GM19463 (cell line): ENCODE measurements around the gene NUTM1.
A peak's percentile ranks its signal among the peaks of the same experiment; 100 is the strongest.
"Not testable (repeated sequence)": the region's sequence is repeated elsewhere in the genome, so short reads cannot be mapped to it uniquely, and the experiment has no call there.

Experiments
- ATAC-seq: cut with Tn5 transposase; IDR thresholded peaks from one replicate; pipeline ENCODE4 v1.9.1; 2021; ENCODE audit warnings: mild to moderate bottlenecking, moderate library complexity; ENCODE audit not compliant: unreplicated experiment

The NUTM1 gene

GRCh38 chr15:34364041-34364440, 20.9 kb downstream of the NUTM1 start:
- ATAC-seq: no peak

GRCh38 chr15:34365091-34365825, 22.1 kb downstream of the NUTM1 start:
- ATAC-seq: no peak

GRCh38 chr15:34365836-34366235, 22.7 kb downstream of the NUTM1 start:
- no peak for ATAC-seq

- peak; percentile 20 for ATAC-seq
Observed at GRCh38 chr15:34366271-34367065, 23.4 kb downstream of the NUTM1 start.

- ATAC-seq: peak; percentile 75
Observed at GRCh38 chr15:34367101-34368081, 24.3 kb downstream of the NUTM1 start, which contains the start of gene LPCAT4. TSS of gene LPCAT4 (minus strand) at chr15:34367196. CDS start at chr15:34367100, 96 bp downstream.

GRCh38 chr15:34370129-34370528, 27.0 kb downstream of the NUTM1 start:
- no peak for ATAC-seq

- no peak for ATAC-seq
Observed at GRCh38 chr15:34370643-34371042, 27.5 kb downstream of the NUTM1 start.

- no peak for ATAC-seq
Observed at GRCh38 chr15:34373951-34374350, 30.8 kb downstream of the NUTM1 start.

GRCh38 chr15:34374816-34375215, 31.7 kb downstream of the NUTM1 start:
- no peak for ATAC-seq

GRCh38 chr15:34375541-34375940, 32.4 kb downstream of the NUTM1 start:
- ATAC-seq: not testable (repeated sequence)

GRCh38 chr15:34376856-34377255, 33.7 kb downstream of the NUTM1 start:
- ATAC-seq: no peak

- ATAC-seq: not testable (repeated sequence)
Observed at GRCh38 chr15:34380491-34380890, 37.4 kb downstream of the NUTM1 start.

GRCh38 chr15:34381829-34382521, 38.9 kb downstream of the NUTM1 start:
- not testable (repeated sequence) for ATAC-seq

- not testable (repeated sequence) for ATAC-seq
Observed at GRCh38 chr15:34389594-34390086, 46.5 kb downstream of the NUTM1 start.

GRCh38 chr15:34392981-34393380, 49.9 kb downstream of the NUTM1 start:
- not testable (repeated sequence) for ATAC-seq

GRCh38 chr15:34397637-34398259, 54.6 kb downstream of the NUTM1 start:
- ATAC-seq: not testable (repeated sequence)

- peak; percentile 57 for ATAC-seq
Observed at GRCh38 chr15:34403160-34403598, 60.1 kb downstream of the NUTM1 start.

- not testable (repeated sequence) for ATAC-seq
Observed at GRCh38 chr15:34403899-34404298, 60.8 kb downstream of the NUTM1 start.
